DOHH2 (cell line): Measurements from ENCODE around the gene BIN1.

Experiments
- H3F3A ChIP-seq: fragments of 200-600 bp; sonication (generic), shearing (Covaris generic); 2 replicates; pipeline ENCODE4 v1.6.0; 2016; ENCODE audit warnings: antibody characterized with exemption, mild to moderate bottlenecking; ENCODE audit not compliant: control insufficient read depth, insufficient read depth
- H3K27ac ChIP-seq: fragments of 200-600 bp; sonication (generic); 2 replicates; pipeline ENCODE4 v1.5.1; 2014; ENCODE audit warnings: low read depth, mild to moderate bottlenecking, low read length, moderate library complexity
- H3K27me3 ChIP-seq: fragments of 200-600 bp; sonication (generic); 2 replicates; pipeline ENCODE4 v1.6.1; 2014; ENCODE audit warnings: mild to moderate bottlenecking, low read length, mixed read lengths; ENCODE audit not compliant: control insufficient read depth
- H3K36me3 ChIP-seq: fragments of 200-600 bp; sonication (generic); 2 replicates; pipeline ENCODE4 v1.6.1; 2014; ENCODE audit warnings: mild to moderate bottlenecking, low read length, moderate library complexity, mixed read lengths; ENCODE audit not compliant: control insufficient read depth
- H3K4me1 ChIP-seq: fragments of 200-600 bp; sonication (generic); 2 replicates; pipeline ENCODE4 v1.6.1; 2014; ENCODE audit warnings: mild to moderate bottlenecking, low read length, mixed read lengths; ENCODE audit not compliant: control insufficient read depth
- H3K4me2 ChIP-seq: fragments of 200-600 bp; sonication (generic); 2 replicates; pipeline ENCODE4 v1.6.0; 2014; ENCODE audit warnings: mild to moderate bottlenecking, low read length, moderate library complexity
- H3K4me3 ChIP-seq: fragments of 200-600 bp; sonication (generic); 2 replicates; pipeline ENCODE4 v1.5.1; 2014; ENCODE audit warnings: mild to moderate bottlenecking, low read length, mixed read lengths
- H3K79me2 ChIP-seq: fragments of 200-600 bp; sonication (generic); 2 replicates; pipeline ENCODE4 v1.6.1; 2014; ENCODE audit warnings: mild to moderate bottlenecking, low read length, mixed read lengths; ENCODE audit not compliant: control insufficient read depth
- H3K9me2 ChIP-seq: fragments of 200-600 bp; sonication (generic); replicated peaks from 2 replicates; pipeline ENCODE4 v1.6.1; 2014; ENCODE audit warnings: mild to moderate bottlenecking, low read length, mixed read lengths; ENCODE audit not compliant: control insufficient read depth
- H3K9me3 ChIP-seq: fragments of 200-600 bp; sonication (generic); 2 replicates; pipeline ENCODE4 v1.6.1; 2014; ENCODE audit warnings: antibody characterized with exemption, low read length, mixed read lengths; ENCODE audit not compliant: control insufficient read depth, insufficient read depth
- H4K20me1 ChIP-seq: fragments of 200-600 bp; sonication (generic); 2 replicates; pipeline ENCODE4 v1.6.0; 2014; ENCODE audit warnings: low read depth, mild to moderate bottlenecking, antibody characterized with exemption, low read length, moderate library complexity; ENCODE audit not compliant: control insufficient read depth, insufficient read depth
- EZH2phosphoT487 ChIP-seq: fragments of 200-600 bp; sonication (generic); IDR thresholded peaks from 2 replicates; pipeline ENCODE4 v1.6.1; 2017; ENCODE audit warnings: borderline replicate concordance, mild to moderate bottlenecking, antibody characterized with exemption, low read length, moderate library complexity, mixed read lengths
- TF ChIP-seq, protein P1 (sequence below): fragments of 200-600 bp; sonication (generic); IDR thresholded peaks from one replicate; pipeline ENCODE4 v1.5.1; 2014; ENCODE audit warnings: antibody characterized with exemption, mild to moderate bottlenecking, low read depth, low read length; ENCODE audit not compliant: poor library complexity, severe bottlenecking

Gene BIN1

GRCh38 chr2:127097841-127098651 is 8.9 kb downstream of the BIN1 start:
- Histone ChIP-seq H3K79me2 (no peaks in the 10 kb centered on the region), H3K9me3 (no peaks in the 10 kb centered on the region), H3F3A (no peaks in the 10 kb centered on the region), H3K27me3 (no peaks in the 10 kb centered on the region), H3K36me3 (no peaks in the 10 kb centered on the region), H3K27ac (no peak overlapping the region), H3K4me3 (no peak overlapping the region), H3K9me2 (no peaks in the 10 kb centered on the region), H3K4me1 (no peaks in the 10 kb centered on the region), H4K20me1 (no peaks in the 10 kb centered on the region), H3K4me2 (no peak overlapping the region)
- TF ChIP-seq, protein P1, sequence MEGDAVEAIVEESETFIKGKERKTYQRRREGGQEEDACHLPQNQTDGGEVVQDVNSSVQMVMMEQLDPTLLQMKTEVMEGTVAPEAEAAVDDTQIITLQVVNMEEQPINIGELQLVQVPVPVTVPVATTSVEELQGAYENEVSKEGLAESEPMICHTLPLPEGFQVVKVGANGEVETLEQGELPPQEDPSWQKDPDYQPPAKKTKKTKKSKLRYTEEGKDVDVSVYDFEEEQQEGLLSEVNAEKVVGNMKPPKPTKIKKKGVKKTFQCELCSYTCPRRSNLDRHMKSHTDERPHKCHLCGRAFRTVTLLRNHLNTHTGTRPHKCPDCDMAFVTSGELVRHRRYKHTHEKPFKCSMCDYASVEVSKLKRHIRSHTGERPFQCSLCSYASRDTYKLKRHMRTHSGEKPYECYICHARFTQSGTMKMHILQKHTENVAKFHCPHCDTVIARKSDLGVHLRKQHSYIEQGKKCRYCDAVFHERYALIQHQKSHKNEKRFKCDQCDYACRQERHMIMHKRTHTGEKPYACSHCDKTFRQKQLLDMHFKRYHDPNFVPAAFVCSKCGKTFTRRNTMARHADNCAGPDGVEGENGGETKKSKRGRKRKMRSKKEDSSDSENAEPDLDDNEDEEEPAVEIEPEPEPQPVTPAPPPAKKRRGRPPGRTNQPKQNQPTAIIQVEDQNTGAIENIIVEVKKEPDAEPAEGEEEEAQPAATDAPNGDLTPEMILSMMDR = no peak
- TF ChIP-seq EZH2phosphoT487 = no peak

DNA sequence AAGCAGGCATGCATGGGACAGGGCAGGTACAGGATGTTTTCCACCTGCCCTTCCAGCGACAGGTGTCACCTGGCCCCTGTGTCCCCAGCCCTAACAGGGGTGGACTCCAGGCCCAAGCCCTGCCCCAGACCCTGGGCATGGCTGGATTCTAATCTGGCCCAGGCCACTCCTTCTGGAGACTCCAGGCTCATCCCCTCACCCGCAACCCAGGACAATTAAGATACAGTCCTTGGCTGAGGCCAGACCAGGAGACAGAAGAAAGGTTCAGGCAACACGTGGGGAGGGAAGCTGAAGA is 9.5 kb downstream of the BIN1 start:
- Histone ChIP-seq H3K9me3 (no peaks in the 10 kb centered on the region), H3K9me2 (no peaks in the 10 kb centered on the region), H4K20me1 (no peaks in the 10 kb centered on the region), H3K4me1 (no peaks in the 10 kb centered on the region), H3K4me2 (no peak overlapping the region), H3K79me2 (no peaks in the 10 kb centered on the region), H3K4me3 (no peak overlapping the region), H3K36me3 (no peaks in the 10 kb centered on the region), H3K27me3 (no peaks in the 10 kb centered on the region), H3F3A (no peaks in the 10 kb centered on the region), H3K27ac (no peak overlapping the region)
- TF ChIP-seq EZH2phosphoT487 = no peak

DNA sequence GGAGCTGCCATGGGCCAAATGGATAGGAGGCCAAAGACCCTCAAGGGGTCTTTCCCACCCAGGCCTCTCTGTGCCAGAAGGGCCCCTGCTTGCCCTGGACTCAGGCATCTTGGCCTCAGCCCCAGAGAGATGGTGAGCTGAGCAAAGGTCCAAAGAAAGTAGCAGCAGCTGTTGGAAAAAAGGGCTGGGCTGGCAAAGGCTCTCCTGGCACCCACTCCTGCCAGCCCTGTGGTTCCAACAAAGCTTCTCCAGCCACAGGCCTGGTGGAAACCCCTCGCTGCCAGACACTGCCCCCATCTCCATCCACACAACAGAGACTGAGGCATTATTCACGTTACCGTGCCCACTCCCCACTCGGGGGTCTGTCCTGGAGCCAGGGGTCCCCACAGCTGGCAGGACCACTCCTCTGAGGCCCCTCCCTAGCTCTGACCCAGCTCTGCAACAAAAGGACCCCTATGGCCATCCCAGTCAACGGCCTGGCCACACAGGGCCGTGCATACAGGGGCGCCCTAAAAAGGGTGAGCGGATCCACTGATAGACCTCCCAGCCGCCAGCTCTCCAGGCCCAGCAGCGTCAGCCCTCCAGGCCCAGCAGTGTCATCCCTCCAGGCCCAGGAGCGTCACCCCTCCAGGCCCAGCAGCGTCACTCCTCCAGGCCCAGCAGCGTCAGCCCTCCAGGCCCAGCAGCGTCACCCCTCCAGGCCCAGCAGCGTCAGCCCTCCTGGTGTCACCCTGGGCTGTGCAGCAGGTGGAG is 10.1 kb downstream of the BIN1 start:
- TF ChIP-seq, protein P1 = no peak
- TF ChIP-seq EZH2phosphoT487 = no peak
- no peaks in the 10 kb centered on the region for H3K36me3 ChIP-seq
- no peaks in the 10 kb centered on the region for H3F3A ChIP-seq
- H3K9me2 ChIP-seq = no peaks in the 10 kb centered on the region
- no peaks in the 10 kb centered on the region for H3K79me2 ChIP-seq
- H4K20me1 ChIP-seq = no peaks in the 10 kb centered on the region
- H3K4me1 ChIP-seq = no peaks in the 10 kb centered on the region
- H3K9me3 ChIP-seq = no peaks in the 10 kb centered on the region
- H3K4me3 ChIP-seq = no peak overlapping the region
- no peak overlapping the region for H3K4me2 ChIP-seq
- no peak overlapping the region for H3K27ac ChIP-seq
- H3K27me3 ChIP-seq = no peaks in the 10 kb centered on the region

- TF ChIP-seq, protein P1 = no peak
- TF ChIP-seq EZH2phosphoT487 = no peak
Measured at GRCh38 chr2:127096280-127096679, 10.7 kb downstream of the BIN1 start.

More at GRCh38 chr2:127096280-127096679, 10.7 kb downstream of the BIN1 start:
- no peaks in the 10 kb centered on the region for H3K4me1 ChIP-seq
- H3K79me2 ChIP-seq = no peaks in the 10 kb centered on the region
- H3K9me3 ChIP-seq = no peaks in the 10 kb centered on the region
- H3K4me2 ChIP-seq = no peak overlapping the region
- H3K4me3 ChIP-seq = no peak overlapping the region
- H3K27ac ChIP-seq = no peak overlapping the region
- H3F3A ChIP-seq = no peaks in the 10 kb centered on the region
- no peaks in the 10 kb centered on the region for H3K27me3 ChIP-seq
- no peaks in the 10 kb centered on the region for H3K36me3 ChIP-seq
- no peaks in the 10 kb centered on the region for H4K20me1 ChIP-seq
- no peaks in the 10 kb centered on the region for H3K9me2 ChIP-seq
